ENCODE results near the gene DYNC2H1. TPM values are rescaled to one million over a fixed set of nuclear protein-coding genes. Genes with fewer than 3 reads are reported as not detected.

The DYNC2H1 gene
- total RNA-seq, 1 donor from 2014 or later = 22.1 TPM

DNA sequence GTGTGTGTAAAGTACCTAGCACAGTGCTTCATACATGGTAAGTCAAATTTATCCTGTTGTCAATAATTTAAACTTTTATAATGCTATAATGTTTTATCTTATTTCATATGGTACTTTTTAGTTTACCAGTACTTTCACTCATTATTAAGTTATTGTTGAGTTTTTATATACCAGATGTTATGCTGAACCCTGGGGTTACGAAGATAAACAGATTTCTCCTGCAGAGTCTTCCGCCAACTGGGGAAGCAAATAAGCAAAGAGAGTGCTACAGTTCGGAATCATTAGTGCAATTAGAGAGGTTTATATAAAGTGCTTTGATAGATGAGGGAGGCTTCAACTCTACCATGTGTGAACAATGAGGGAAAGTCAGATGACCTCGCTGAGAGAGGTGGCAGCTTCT, 362.3 kb downstream of the DYNC2H1 start:
- no peaks in the 10 kb centered on the region for H3K27me3 ChIP-seq (ENCODE audit: low read depth)
- no peak overlapping the region for H3K4me3 ChIP-seq
- intact Hi-C loops (cut with DNase I) = no loop called here
- H3K27ac ChIP-seq = no peak overlapping the region
- no peaks in the 10 kb centered on the region for H3K9me3 ChIP-seq
- no peaks in the 10 kb centered on the region for H3K4me1 ChIP-seq
- no peak for TF ChIP-seq CTCF (IDR thresholded peaks at IDR 0.05)
- no peak for DNase-seq
- no peak for ATAC-seq
- H3K36me3 ChIP-seq = no peaks in the 10 kb centered on the region

- no peak overlapping the region for H3K4me3 ChIP-seq
- TF ChIP-seq CTCF (IDR thresholded peaks at IDR 0.05) = no peak
- DNase-seq (no peak), ATAC-seq (no peak)
- no peaks in the 10 kb centered on the region for H3K9me3 ChIP-seq
- no peak overlapping the region for H3K27ac ChIP-seq
- intact Hi-C loops (cut with DNase I) = no loop called here
- H3K27me3 ChIP-seq (ENCODE audit: low read depth) = no peaks in the 10 kb centered on the region
- no peaks in the 10 kb centered on the region for H3K4me1 ChIP-seq
- no peaks in the 10 kb centered on the region for H3K36me3 ChIP-seq
Measured at GRCh38 chr11:103476874-103477273, 367.6 kb downstream of the DYNC2H1 start.

GRCh38 chr11:103480421-103480820, 371.2 kb downstream of the DYNC2H1 start:
- intact Hi-C loops (cut with DNase I) = no loop called here
- H3K27me3 ChIP-seq (ENCODE audit: low read depth) = no peaks in the 10 kb centered on the region
- H3K36me3 ChIP-seq = no peaks in the 10 kb centered on the region
- TF ChIP-seq CTCF (IDR thresholded peaks at IDR 0.05) = no peak
- no peak for DNase-seq
- no peak for ATAC-seq
- no peaks in the 10 kb centered on the region for H3K4me1 ChIP-seq
- H3K4me3 ChIP-seq = no peak overlapping the region
- H3K9me3 ChIP-seq = no peaks in the 10 kb centered on the region
- no peak overlapping the region for H3K27ac ChIP-seq

DNA sequence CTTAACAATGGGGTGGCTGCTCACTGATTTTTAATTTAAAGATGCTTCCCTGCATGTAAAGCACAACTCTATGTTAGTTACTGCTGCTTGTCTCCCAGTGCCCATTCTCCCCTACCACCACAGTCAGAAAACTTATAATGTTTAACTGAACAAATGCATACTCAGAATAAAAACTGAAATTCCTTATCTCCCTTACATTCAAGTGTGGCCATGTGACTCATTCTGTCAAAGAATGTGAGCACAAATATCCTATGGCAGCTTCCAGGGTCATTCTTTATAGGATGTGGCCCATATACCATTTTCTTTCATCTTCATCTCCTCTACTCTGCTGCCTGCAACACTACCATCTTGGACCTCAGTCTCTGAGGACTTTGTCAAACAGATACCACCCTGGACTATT, 374.8 kb downstream of the DYNC2H1 start:
- ATAC-seq = no peak
- intact Hi-C loops (cut with DNase I) = no loop called here

DNA sequence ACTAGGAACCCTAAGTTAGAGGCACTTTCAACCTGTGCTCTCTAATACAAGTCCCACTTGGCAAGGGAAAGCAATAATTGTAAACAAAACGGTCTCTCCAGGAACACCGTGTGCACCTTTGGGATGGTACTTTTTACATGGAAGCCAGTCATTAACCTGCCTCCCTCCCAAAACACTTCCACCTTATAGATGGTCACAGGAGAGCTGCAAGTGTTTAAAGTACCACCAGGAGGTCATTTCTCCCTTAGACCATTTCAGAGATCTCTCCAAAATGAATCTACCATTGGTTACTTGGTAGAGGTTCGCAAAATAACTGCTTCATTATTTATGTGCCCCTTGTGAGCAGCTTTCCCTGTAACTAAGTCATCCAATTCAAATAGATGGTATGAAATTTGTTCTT, 375.3 kb downstream of the DYNC2H1 start:
- no peaks in the 10 kb centered on the region for H3K9me3 ChIP-seq
- no peak for TF ChIP-seq CTCF (IDR thresholded peaks at IDR 0.05)
- no peak for DNase-seq
- H3K27me3 ChIP-seq (ENCODE audit: low read depth) = no peaks in the 10 kb centered on the region
- H3K4me3 ChIP-seq = no peak overlapping the region
- no peak for ATAC-seq
- H3K4me1 ChIP-seq = no peaks in the 10 kb centered on the region
- H3K27ac ChIP-seq = no peak overlapping the region
- H3K36me3 ChIP-seq = no peaks in the 10 kb centered on the region
- intact Hi-C loops (cut with DNase I) = no loop called here

More for the DNA sequence above, 374.8 kb downstream of the DYNC2H1 start:
- H3K4me3 ChIP-seq = no peak overlapping the region
- H3K4me1 ChIP-seq = no peaks in the 10 kb centered on the region
- H3K27me3 ChIP-seq (ENCODE audit: low read depth) = no peaks in the 10 kb centered on the region
- no peaks in the 10 kb centered on the region for H3K9me3 ChIP-seq
- H3K27ac ChIP-seq = no peak overlapping the region
- no peak for TF ChIP-seq CTCF (IDR thresholded peaks at IDR 0.05)
- H3K36me3 ChIP-seq = no peaks in the 10 kb centered on the region
- no peak for DNase-seq

- no peaks in the 10 kb centered on the region for H3K4me1 ChIP-seq
- DNase-seq (no peak), ATAC-seq (no peak)
- H3K27ac ChIP-seq = no peak overlapping the region
- H3K9me3 ChIP-seq = no peaks in the 10 kb centered on the region
- H3K27me3 ChIP-seq (ENCODE audit: low read depth) = no peaks in the 10 kb centered on the region
- H3K36me3 ChIP-seq = no peaks in the 10 kb centered on the region
- intact Hi-C loops (cut with DNase I) = no loop called here
- TF ChIP-seq CTCF (IDR thresholded peaks at IDR 0.05) = no peak
- H3K4me3 ChIP-seq = no peak overlapping the region
Measured at GRCh38 chr11:103486604-103487003, 377.4 kb downstream of the DYNC2H1 start.

Data from lower lobe of right lung (tissue), 2 donors.